GM12878 (cell line): ENCODE data around the gene LRRC31. TPM values are rescaled to one million over a fixed set of nuclear protein-coding genes. Genes with fewer than 3 reads are reported as not detected.

Experiments used
- ATAC-seq: fragments of 200-7000 bp; cut with Tn5 transposase; 3 replicates; pipeline ENCODE4 v1.9.1; 2020; ENCODE audit warnings: mild to moderate bottlenecking, moderate library complexity
- BruUV-seq: library from RNA; stranded (reverse); fragments of 400-500 nt; replicated peaks from 2 replicates; lab custom pipeline; 2021; lab: Mats Ljungman, UMichigan
- CTCF ChIA-PET: fragments of 300-600 bp; sonication (Branson Sonifier 250); formaldehyde crosslinking; extraction: SDS; loops from one replicate; lab custom pipeline; 2021; ENCODE audit warnings: inconsistent platforms; lab: Yijun Ruan, JAX
- POLR2A ChIA-PET: fragments of 350-600 bp; formaldehyde crosslinking; extraction: SDS; loops from one replicate; lab custom pipeline; 2021; ENCODE audit warnings: inconsistent platforms; lab: Charles Lee
- RAD21 ChIA-PET: fragments of 300-600 bp; sonication (Branson Sonifier 250); formaldehyde crosslinking; loops from one replicate; lab custom pipeline; 2023; ENCODE audit warnings: antibody characterized with exemption; ENCODE audit not compliant: unreplicated experiment; lab: Charles Lee
- SMC1A ChIA-PET: fragments of 300-600 bp; sonication (Branson Sonifier 250); formaldehyde crosslinking; loops from one replicate; lab custom pipeline; 2023; ENCODE audit not compliant: unreplicated experiment, uncharacterized antibody; lab: Charles Lee
- DNase-seq: peaks from one replicate; pipeline ENCODE4 v3.0.0-alpha.2; 2011; ENCODE audit warnings: low read depth, low spot score
- FAIRE-seq: peaks from 3 replicates; lab custom pipeline; 2011; peaks lifted over from hg19 to GRCh38; lab: Jason Lieb, UNC
- H2AFZ ChIP-seq: 2 replicates; pipeline ENCODE4 v1.6.0; 2011; ENCODE audit warnings: low read depth, low read length, control low read depth; ENCODE audit not compliant: control insufficient read depth
- H3K27ac ChIP-seq: 2 replicates; pipeline ENCODE4 v1.5.1; 2011; ENCODE audit warnings: control low read depth; ENCODE audit not compliant: control insufficient read depth, insufficient read depth
- H3K27me3 ChIP-seq, 2 experiments: replicated peaks in 1 of 2; 2 replicates each; pipeline versions ENCODE4 v1.6.0 to v1.6.1; 2011; ENCODE audit warnings: low read length in 1 of 2; ENCODE audit not compliant: control insufficient read depth in 2 of 2, insufficient read depth in 2 of 2
- H3K36me3 ChIP-seq, 2 experiments: 2 replicates each; pipeline ENCODE4 v1.5.1; 2011; ENCODE audit warnings: low read length in 1 of 2; ENCODE audit not compliant: control insufficient read depth in 2 of 2, insufficient read depth in 2 of 2
- H3K4me1 ChIP-seq: 2 replicates; pipeline ENCODE4 v1.6.1; 2011; ENCODE audit warnings: mild to moderate bottlenecking, low read length, moderate library complexity, mixed read lengths; ENCODE audit not compliant: control insufficient read depth, insufficient read depth
- H3K4me2 ChIP-seq: 2 replicates; pipeline ENCODE4 v1.6.0; 2011; ENCODE audit warnings: control low read depth; ENCODE audit not compliant: control insufficient read depth, insufficient read depth
- H3K4me3 ChIP-seq: fragments of 200-600 bp; sonication (generic); 2 replicates; pipeline ENCODE4 v1.5.1; 2016
- H3K79me2 ChIP-seq: 2 replicates; pipeline ENCODE4 v1.6.0; 2011; ENCODE audit warnings: low read length; ENCODE audit not compliant: control insufficient read depth, insufficient read depth
- H3K9ac ChIP-seq: 2 replicates; pipeline ENCODE4 v1.8.0; 2011; ENCODE audit warnings: low read length, control low read depth, mixed read lengths; ENCODE audit not compliant: control insufficient read depth, insufficient read depth
- H3K9me3 ChIP-seq: replicated peaks from 3 replicates; pipeline ENCODE4 v1.5.1; 2011; ENCODE audit warnings: mild to moderate bottlenecking, low read length; ENCODE audit not compliant: control insufficient read depth, insufficient read depth
- H4K20me1 ChIP-seq: 2 replicates; pipeline ENCODE4 v1.6.0; 2011; ENCODE audit not compliant: control insufficient read depth, insufficient read depth
- ASH2L ChIP-seq: fragments of 300-600, 200-600 bp; sonication (generic); IDR thresholded peaks from 2 replicates; pipeline ENCODE4 v1.6.1; 2017; ENCODE audit warnings: low read depth, mild to moderate bottlenecking, borderline replicate concordance
- CBX5 ChIP-seq: sonication (generic); IDR thresholded peaks from 2 replicates; pipeline ENCODE4 v1.6.1; 2016; ENCODE audit warnings: low read depth, moderate library complexity, mild to moderate bottlenecking, inconsistent platforms
- CHD1 ChIP-seq: IDR thresholded peaks from 2 replicates; pipeline ENCODE4 v1.6.1; 2012; ENCODE audit warnings: low read depth, low read length, improper control_type of control experiment
- CHD4 ChIP-seq: fragments of 200-600 bp; sonication (generic); IDR thresholded peaks from 2 replicates; pipeline ENCODE4 v1.6.1; 2016; ENCODE audit warnings: mild to moderate bottlenecking
- MTA3 ChIP-seq: IDR thresholded peaks from 2 replicates; pipeline ENCODE4 v1.6.1; 2012; ENCODE audit warnings: low read length, inconsistent platforms, borderline replicate concordance
- MYC ChIP-seq: IDR thresholded peaks from 2 replicates; pipeline ENCODE4 v1.6.1; 2011; ENCODE audit warnings: mild to moderate bottlenecking, low read length, moderate library complexity, inconsistent platforms; ENCODE audit not compliant: insufficient read depth, insufficient replicate concordance, insufficient read length, severe bottlenecking
- NFXL1 ChIP-seq: fragments of 450-650 bp; IDR thresholded peaks from 2 replicates; pipeline ENCODE4 v1.6.1; 2017; ENCODE audit warnings: antibody characterized with exemption, mild to moderate bottlenecking, borderline replicate concordance
- NRF1 ChIP-seq: conservative IDR thresholded peaks from 2 replicates; pipeline ENCODE4 v1.6.1; 2011; ENCODE audit warnings: mild to moderate bottlenecking, low read depth, low read length, improper control_type of control experiment
- PML ChIP-seq: IDR thresholded peaks from 2 replicates; pipeline ENCODE4 v1.6.1; 2012; ENCODE audit warnings: low read length, inconsistent platforms
- SIX5 ChIP-seq: IDR thresholded peaks from 2 replicates; pipeline ENCODE4 v1.6.1; 2011; ENCODE audit warnings: mild to moderate bottlenecking, low read depth, low read length, moderate library complexity; ENCODE audit not compliant: severe bottlenecking
- SMAD1 ChIP-seq: fragments of 450-650 bp; IDR thresholded peaks from 2 replicates; pipeline ENCODE4 v1.6.1; 2018; ENCODE audit warnings: mild to moderate bottlenecking, low read depth; ENCODE audit not compliant: partially characterized antibody
- SMAD5 ChIP-seq: IDR thresholded peaks from 2 replicates; pipeline ENCODE4 v1.6.1; 2016; ENCODE audit warnings: antibody characterized with exemption, low read depth
- TCF7 ChIP-seq: IDR thresholded peaks from 2 replicates; pipeline ENCODE4 v1.6.1; 2014; ENCODE audit warnings: antibody characterized with exemption, borderline replicate concordance
- ZBED1 ChIP-seq: IDR thresholded peaks from 2 replicates; pipeline ENCODE4 v1.6.1; 2016; ENCODE audit warnings: borderline replicate concordance
- ZNF384 ChIP-seq: IDR thresholded peaks from 2 replicates; pipeline ENCODE4 v1.6.1; 2012; ENCODE audit warnings: low read depth, mild to moderate bottlenecking, low read length, improper control_type of control experiment, borderline replicate concordance
- ZSCAN29 ChIP-seq: fragments of 450-650 bp; IDR thresholded peaks from 2 replicates; pipeline ENCODE4 v1.6.1; 2017; ENCODE audit warnings: mild to moderate bottlenecking, moderate library complexity
- WGBS: methylation state at CpG from one replicate; pipeline ENCODE4 v1.1.6; 2016; ENCODE audit warnings: low lambda C conversion rate; ENCODE audit not compliant: insufficient replicate concordance, insufficient coverage; ENCODE audit errors: missing lambda C conversion rate; 5-methylcytosine and 5-hydroxymethylcytosine counted together
- in situ Hi-C: fragments of 300-500 bp; cut with MboI; formaldehyde crosslinking; loops from 9 replicates; pipeline ENCODE4 v1.14.3; 2018; ENCODE audit warnings: mixed read lengths
- intact Hi-C: fragments of 100-400 bp; cut with micrococcal nuclease; formaldehyde crosslinking; loops from one replicate; pipeline ENCODE4 v1.14.2; 2022; ENCODE audit not compliant: unreplicated experiment
- polyA plus RNA-seq, 11 experiments: library from polyadenylated mRNA; depleted of rRNA in 4 of 11; unstranded in 6 of 11; stranded (reverse) in 5 of 11; fragments of >200 nt; fragmentation: Nextera tagmentation in 4 of 11; fragmentation: Illumina TruSeq in 1 of 11; extraction: Ambion mirVana in 4 of 11; extraction: Trizol in 1 of 11; gene quantifications; 1 replicate in 1 of 11; 2 replicates in 10 of 11; pipeline versions ENCODE4 v1.2.1 to v1.2.3, GENCODE V29; 2011 to 2016; ENCODE audit warnings: inconsistent platforms in 2 of 11, missing spikeins in 2 of 11, low read depth in 1 of 11
- total RNA-seq, 4 experiments: library from RNA; depleted of rRNA in 3 of 4; stranded (reverse); fragments of >200 nt in 3 of 4; fragmentation: Illumina TruSeq in 1 of 4; extraction: Trizol in 1 of 4; gene quantifications; 2 replicates each; pipeline versions ENCODE4 v1.2.1 to v1.2.3, GENCODE V29; 2013 to 2021
- TF ChIP-seq, protein P1 (sequence below): IDR thresholded peaks from 2 replicates; pipeline ENCODE4 v1.6.1; 2011; ENCODE audit warnings: low read depth, mild to moderate bottlenecking, low read length, moderate library complexity, borderline replicate concordance; ENCODE audit errors: extremely low read depth
- TF ChIP-seq, protein P2 (sequence below): IDR thresholded peaks from 2 replicates; pipeline ENCODE4 v1.6.1; 2011; ENCODE audit warnings: borderline replicate concordance, low read depth, mild to moderate bottlenecking, moderate library complexity, low read length; ENCODE audit not compliant: insufficient read depth, poor library complexity, severe bottlenecking

Gene LRRC31
- total and polyA plus RNA-seq, 10 of the 15 experiments (the other 5 are each of a cell fraction or from before 2014, with no cell fraction given) = 0.04 to 0.06 (median 0.06) TPM; not detected in 7

DNA sequence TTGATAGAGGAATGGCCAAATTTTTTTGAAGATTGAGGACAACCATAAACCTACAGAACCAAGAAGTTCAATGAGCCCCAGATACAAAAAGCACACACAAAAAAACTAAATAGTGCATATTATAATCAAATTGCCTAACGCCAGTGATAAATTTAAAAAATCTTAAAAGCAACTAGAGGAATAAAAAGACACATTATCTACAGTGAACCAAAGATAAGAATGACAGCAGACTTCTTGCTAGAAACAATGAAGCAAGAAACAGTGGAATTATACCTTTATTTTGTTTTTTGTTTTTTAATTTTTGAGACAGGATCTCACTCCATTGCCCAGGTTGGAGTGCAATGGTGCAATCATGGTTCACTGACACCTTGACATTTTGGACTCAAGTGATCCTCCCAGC is 31.7 kb upstream of the LRRC31 start:
- H3K4me1 ChIP-seq = no peaks in the 10 kb centered on the region
- no peak for DNase-seq
- no peak for ATAC-seq
- H2AFZ ChIP-seq = no peak overlapping the region
- H3K4me3 ChIP-seq = no peak overlapping the region
- no peaks in the 10 kb centered on the region for H3K36me3 ChIP-seq
- H3K27me3 ChIP-seq = no peaks in the 10 kb centered on the region
- ChIA-PET RAD21 (interaction anchor here (1.5 kb wide), 1 partner anchor 65 kb away, joined by 4 read pairs; no protein-coding TSS in a partner anchor), CTCF (interaction anchor here (0.7 kb wide), 1 partner anchor 95 kb away, joined by 3 read pairs; no protein-coding TSS in a partner anchor), SMC1A (interaction anchor here (0.8 to 1.2 kb wide), 2 partner anchors 10 to 14 kb away, joined by 3 read pairs; partner anchors contain the start of gene SAMD7), POLR2A (no interaction called here)
- TF ChIP-seq CBX5 = peak; percentile 93; the same call in 1 of the 2 replicates
- no peak for TF ChIP-seq MTA3
- no peak for TF ChIP-seq ASH2L
- FAIRE-seq = no peak
- intact Hi-C loops = no loop called here
- no peaks in the 10 kb centered on the region for H4K20me1 ChIP-seq
- in situ Hi-C loops = no loop called here
- no peaks in the 10 kb centered on the region for H3K79me2 ChIP-seq
- no TSS peak for BruUV-seq
- H3K27ac ChIP-seq = no peak overlapping the region
- peaks cover 8% of the 10 kb centered on the region; the same call in 2 of the 3 replicates for H3K9me3 ChIP-seq
- no peak overlapping the region for H3K9ac ChIP-seq
- WGBS = 21% methylated on average over 1 of the region's 1 CpG
- H3K4me2 ChIP-seq = no peak overlapping the region

DNA sequence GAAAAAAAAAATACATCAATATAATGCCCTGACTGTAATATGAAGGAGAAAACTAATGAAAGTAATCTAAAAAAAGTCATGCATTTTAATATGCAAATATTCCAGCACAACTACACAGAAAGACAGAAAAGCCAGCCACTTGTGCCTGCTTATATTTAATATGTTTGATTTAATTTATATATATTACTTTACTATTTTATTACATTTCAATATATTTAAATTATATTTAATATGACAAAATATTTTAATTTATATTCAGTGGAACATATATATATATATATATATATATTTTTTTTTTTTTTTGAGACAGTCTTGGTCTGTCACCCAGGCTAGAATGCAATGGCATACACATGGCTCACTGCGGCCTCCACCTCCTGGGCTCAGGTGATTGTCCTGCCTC is 27.5 kb upstream of the LRRC31 start:
- H2AFZ ChIP-seq = no peak overlapping the region
- no peaks in the 10 kb centered on the region for H3K79me2 ChIP-seq
- no peak for FAIRE-seq
- H3K27me3 ChIP-seq = no peaks in the 10 kb centered on the region
- 90% methylated on average over 1 of the region's 1 CpG for WGBS
- BruUV-seq = no TSS peak
- ChIA-PET CTCF (no interaction called here), SMC1A (no interaction called here), POLR2A (no interaction called here), RAD21 (no interaction called here)
- H3K4me1 ChIP-seq = no peaks in the 10 kb centered on the region
- in situ Hi-C loops (no loop called here), intact Hi-C loops (no loop called here)
- no peaks in the 10 kb centered on the region for H4K20me1 ChIP-seq
- no peak overlapping the region for H3K4me3 ChIP-seq
- H3K36me3 ChIP-seq = no peaks in the 10 kb centered on the region
- no peak overlapping the region for H3K4me2 ChIP-seq
- ATAC-seq = no peak
- H3K9me3 ChIP-seq = peaks cover 4% of the 10 kb centered on the region; the same call in 2 of the 3 replicates
- no peak overlapping the region for H3K9ac ChIP-seq
- H3K27ac ChIP-seq = no peak overlapping the region
- DNase-seq = no peak
- TF ChIP-seq ZBED1 (no peak), NRF1 (no peak), SMAD1 (no peak), SMAD5 (no peak), SIX5 (no peak), ZNF384 (no peak), CHD4 (no peak), CHD1 (no peak), CBX5 (no peak), PML (no peak), TCF7 (no peak), NFXL1 (no peak), MYC (no peak), ZSCAN29 (no peak)
- TF ChIP-seq, protein P1, sequence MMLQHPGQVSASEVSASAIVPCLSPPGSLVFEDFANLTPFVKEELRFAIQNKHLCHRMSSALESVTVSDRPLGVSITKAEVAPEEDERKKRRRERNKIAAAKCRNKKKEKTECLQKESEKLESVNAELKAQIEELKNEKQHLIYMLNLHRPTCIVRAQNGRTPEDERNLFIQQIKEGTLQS = no peak
- TF ChIP-seq, protein P2, sequence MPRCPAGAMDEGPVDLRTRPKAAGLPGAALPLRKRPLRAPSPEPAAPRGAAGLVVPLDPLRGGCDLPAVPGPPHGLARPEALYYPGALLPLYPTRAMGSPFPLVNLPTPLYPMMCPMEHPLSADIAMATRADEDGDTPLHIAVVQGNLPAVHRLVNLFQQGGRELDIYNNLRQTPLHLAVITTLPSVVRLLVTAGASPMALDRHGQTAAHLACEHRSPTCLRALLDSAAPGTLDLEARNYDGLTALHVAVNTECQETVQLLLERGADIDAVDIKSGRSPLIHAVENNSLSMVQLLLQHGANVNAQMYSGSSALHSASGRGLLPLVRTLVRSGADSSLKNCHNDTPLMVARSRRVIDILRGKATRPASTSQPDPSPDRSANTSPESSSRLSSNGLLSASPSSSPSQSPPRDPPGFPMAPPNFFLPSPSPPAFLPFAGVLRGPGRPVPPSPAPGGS = no peak
